HepG2 (cell line): ENCODE measurements around the gene RORC. TPM values are rescaled to one million over a fixed set of nuclear protein-coding genes. Genes with fewer than 3 reads are reported as not detected.

ENCODE experiments used
- ATAC-seq: fragments of 200-7000 bp; cut with Tn5 transposase; 3 replicates; pipeline ENCODE4 v1.9.1; 2020; ENCODE audit warnings: mild to moderate bottlenecking, moderate library complexity
- BruUV-seq: library from RNA; stranded (reverse); fragments of 400-500 nt; replicated peaks from 2 replicates; lab custom pipeline; 2021; lab: Mats Ljungman, UMichigan
- CTCF ChIA-PET: fragments of 300-600 bp; formaldehyde crosslinking; extraction: SDS; loops from one replicate; lab custom pipeline; 2021; ENCODE audit warnings: low total read pairs, inconsistent platforms, low intra/inter-chr PET ratio; lab: Yijun Ruan, JAX
- POLR2A ChIA-PET: fragments of 350-600 bp; sonication (Branson Sonifier 250); formaldehyde crosslinking; loops from one replicate; lab custom pipeline; 2020; ENCODE audit warnings: antibody characterized with exemption, inconsistent platforms; lab: Yijun Ruan, JAX
- DNase-seq: peaks from one replicate; pipeline ENCODE4 v3.0.0-alpha.2; 2015; ENCODE audit warnings: low spot score
- FAIRE-seq: peaks from 3 replicates; lab custom pipeline; 2011; peaks lifted over from hg19 to GRCh38; lab: Jason Lieb, UNC
- H2AFZ ChIP-seq: one replicate; pipeline ENCODE4 v1.6.1; 2011; ENCODE audit warnings: low read length, inconsistent platforms
- H3K27ac ChIP-seq: fragments of 300-600 bp; 3 replicates; pipeline ENCODE4 v1.8.0; 2011; ENCODE audit warnings: mixed run types, mild to moderate bottlenecking, mixed read lengths, low read length, inconsistent platforms; ENCODE audit not compliant: insufficient read depth; ENCODE audit errors: extremely low read length
- H3K27me3 ChIP-seq, 2 experiments: fragments of 200-600 bp in 1 of 2; 2 replicates in 1 of 2; 3 replicates in 1 of 2; pipeline versions ENCODE4 v1.6.0 to v1.8.0; 2011; ENCODE audit warnings: low read length in 2 of 2, mild to moderate bottlenecking in 2 of 2, moderate library complexity in 2 of 2, inconsistent platforms in 1 of 2; ENCODE audit not compliant: insufficient read depth in 2 of 2, control insufficient read depth in 1 of 2
- H3K36me3 ChIP-seq, 2 experiments: fragments of 200-600 bp in 1 of 2; replicated peaks in 1 of 2; 2 replicates in 1 of 2; 3 replicates in 1 of 2; pipeline versions ENCODE4 v1.5.1 to v1.8.0; 2011; ENCODE audit warnings: low read length in 2 of 2, inconsistent platforms in 1 of 2; ENCODE audit not compliant: insufficient read depth in 2 of 2, control insufficient read depth in 1 of 2
- H3K4me1 ChIP-seq: 2 replicates; pipeline ENCODE4 v1.5.1; 2012; ENCODE audit warnings: low read length, inconsistent platforms; ENCODE audit not compliant: insufficient read depth
- H3K4me2 ChIP-seq: 2 replicates; pipeline ENCODE4 v1.6.0; 2011; ENCODE audit warnings: low read depth, low read length, inconsistent platforms
- H3K4me3 ChIP-seq, 3 experiments: fragments of 200-600 bp in 1 of 3; sonication (generic), shearing (Covaris generic) in 1 of 3; replicated peaks in 1 of 3; 2 replicates each; pipeline ENCODE4 v1.5.1; 2011 to 2016; ENCODE audit warnings: low read length in 3 of 3, inconsistent platforms in 2 of 3, low read depth in 2 of 3, mild to moderate bottlenecking in 2 of 3, control low read depth in 1 of 3, mixed read lengths in 1 of 3; ENCODE audit not compliant: insufficient read depth in 1 of 3
- H3K79me2 ChIP-seq: one replicate; pipeline ENCODE4 v1.6.1; 2011; ENCODE audit warnings: low read length, inconsistent platforms; ENCODE audit not compliant: insufficient read depth
- H3K9ac ChIP-seq: 2 replicates; pipeline ENCODE4 v1.6.0; 2011; ENCODE audit warnings: mild to moderate bottlenecking, low read depth, low read length, inconsistent platforms; ENCODE audit not compliant: insufficient read depth
- H3K9me3 ChIP-seq: 2 replicates; pipeline ENCODE4 v1.5.1; 2012; ENCODE audit warnings: mild to moderate bottlenecking, low read length
- H4K20me1 ChIP-seq: 2 replicates; pipeline ENCODE4 v1.6.0; 2011; ENCODE audit warnings: inconsistent platforms, mild to moderate bottlenecking, low read length, moderate library complexity; ENCODE audit not compliant: insufficient read depth
- CENPT ChIP-seq: sonication (generic); formaldehyde crosslinking; IDR thresholded peaks from 2 replicates; pipeline ENCODE4 v1.8.0; 2022; ENCODE audit warnings: low read depth, mild to moderate bottlenecking, moderate library complexity, missing genetic modification reagents
- CENPX ChIP-seq: sonication (generic); formaldehyde crosslinking; IDR thresholded peaks from 2 replicates; pipeline ENCODE4 v1.9.0; 2021; ENCODE audit warnings: mild to moderate bottlenecking, missing genetic modification reagents, moderate library complexity
- GPBP1L1 ChIP-seq: sonication (generic); formaldehyde crosslinking; IDR thresholded peaks from 2 replicates; pipeline ENCODE4 v1.5.0; 2020; ENCODE audit warnings: mild to moderate bottlenecking, missing genetic modification reagents
- PHF21A ChIP-seq: sonication (generic); formaldehyde crosslinking; IDR thresholded peaks from 2 replicates; pipeline ENCODE4 v1.5.0; 2020; ENCODE audit warnings: mild to moderate bottlenecking, missing genetic modification reagents
- SMAD9 ChIP-seq: sonication (generic); formaldehyde crosslinking; IDR thresholded peaks from 2 replicates; pipeline ENCODE4 v1.5.1; 2020; ENCODE audit warnings: mild to moderate bottlenecking, missing genetic modification reagents
- ZNF282 ChIP-seq: fragments of 450-650 bp; IDR thresholded peaks from 2 replicates; pipeline ENCODE4 v1.6.1; 2018; ENCODE audit not compliant: partially characterized antibody
- ZNF337 ChIP-seq: sonication (generic); formaldehyde crosslinking; IDR thresholded peaks from 2 replicates; pipeline ENCODE4 v1.5.1; 2020; ENCODE audit warnings: missing genetic modification reagents, low read depth, mild to moderate bottlenecking, borderline replicate concordance
- ZNF761 ChIP-seq: sonication (generic); formaldehyde crosslinking; conservative IDR thresholded peaks from 2 replicates; pipeline ENCODE4 v1.4.0; 2020; ENCODE audit warnings: mild to moderate bottlenecking, missing genetic modification reagents
- ZNF777 ChIP-seq: sonication (generic); formaldehyde crosslinking; IDR thresholded peaks from 2 replicates; pipeline ENCODE4 v1.4.0; 2020; ENCODE audit warnings: missing genetic modification reagents
- WGBS: methylation state at CpG from one replicate; pipeline ENCODE4 v1.1.6; 2017; ENCODE audit warnings: low lambda C conversion rate; 5-methylcytosine and 5-hydroxymethylcytosine counted together
- in situ Hi-C: cut with HindIII; loops from 2 replicates; pipeline ENCODE4 v1.10.0; 2017; ENCODE audit warnings: low pct_unique_long_range_greater_than_20kb; ENCODE audit not compliant: extremely low pct_ligation_motif_present
- intact Hi-C: fragments of 100-400 bp; cut with micrococcal nuclease; formaldehyde crosslinking; loops from one replicate; pipeline ENCODE4 v1.10.0; 2022; ENCODE audit not compliant: unreplicated experiment
- polyA plus RNA-seq, 8 experiments: library from polyadenylated mRNA; depleted of rRNA in 3 of 8; stranded (reverse) in 7 of 8; unstranded in 1 of 8; fragments of >200 nt; fragmentation: Illumina TruSeq in 4 of 8; extraction: Trizol in 4 of 8; gene quantifications; 2 replicates each; pipeline versions ENCODE4 v1.2.1 to v1.2.3, GENCODE V29; 2011 to 2016; ENCODE audit warnings: low read depth in 4 of 8, missing spikeins in 1 of 8, mixed read lengths in 1 of 8; ENCODE audit not compliant: insufficient read depth in 1 of 8
- total RNA-seq, 5 experiments: library from RNA; depleted of rRNA; stranded (reverse); fragments of >200 nt; fragmentation: Illumina TruSeq; extraction: Trizol; gene quantifications; 2 replicates each; pipeline ENCODE4 v1.2.3, GENCODE V29; 2016; ENCODE audit warnings: low read depth in 1 of 5
- TF ChIP-seq, protein P1 (sequence below): sonication (generic); formaldehyde crosslinking; IDR thresholded peaks from 2 replicates; pipeline ENCODE4 v1.8.0; 2023; ENCODE audit warnings: mild to moderate bottlenecking, missing genetic modification reagents
- TF ChIP-seq, protein P2 (sequence below): fragments of 450-650 bp; IDR thresholded peaks from 2 replicates; pipeline ENCODE4 v1.6.1; 2017; ENCODE audit warnings: mild to moderate bottlenecking
- TF ChIP-seq, protein P3 (sequence below): sonication (generic); formaldehyde crosslinking; IDR thresholded peaks from 2 replicates; pipeline ENCODE4 v1.8.0; 2022; ENCODE audit warnings: mild to moderate bottlenecking, missing genetic modification reagents

The RORC gene
- total and polyA plus RNA-seq, 2 of the 13 experiments (the other 11 are each of a cell fraction or from before 2014, with no cell fraction given), result 2.5 to 6.5 TPM

DNA sequence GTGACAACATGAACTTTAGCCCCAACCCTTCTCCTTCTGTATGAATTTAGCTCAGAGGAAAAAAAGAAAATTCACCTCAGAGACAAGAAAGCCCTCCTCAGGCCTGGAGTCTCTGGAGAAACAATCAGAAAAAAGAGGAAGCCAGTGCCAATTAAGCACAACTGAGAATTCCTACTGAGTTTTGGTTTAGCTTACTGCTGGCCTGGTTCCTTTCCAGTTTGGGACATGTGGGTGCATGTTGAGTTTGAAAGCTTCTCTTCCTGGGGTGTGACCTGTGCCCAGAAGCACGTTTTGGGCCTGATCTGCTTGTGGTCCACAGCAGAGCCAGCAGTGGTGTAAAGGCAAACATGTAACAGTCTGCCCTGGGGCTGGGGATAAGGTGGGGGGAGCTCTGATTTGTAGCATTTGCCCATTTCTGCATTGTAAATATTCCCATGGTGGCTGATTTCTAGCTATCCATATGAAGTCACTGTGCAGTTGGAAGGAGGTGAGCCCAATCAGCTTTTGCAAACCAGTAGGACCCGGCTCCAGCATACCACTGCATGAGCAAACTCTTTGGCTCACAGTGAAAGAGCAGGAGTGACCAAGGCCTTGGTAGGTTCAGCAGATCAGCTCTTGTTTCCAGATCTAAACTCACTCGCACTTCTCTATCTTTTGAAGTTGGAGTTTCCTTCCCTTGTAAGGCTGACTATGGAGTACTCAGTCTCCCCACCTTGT, 26.6 kb upstream of the RORC start:
- WGBS, result 20% methylated on average over 2 of the region's 3 CpGs
- BruUV-seq, result no TSS peak
- FAIRE-seq, result no peak

DNA sequence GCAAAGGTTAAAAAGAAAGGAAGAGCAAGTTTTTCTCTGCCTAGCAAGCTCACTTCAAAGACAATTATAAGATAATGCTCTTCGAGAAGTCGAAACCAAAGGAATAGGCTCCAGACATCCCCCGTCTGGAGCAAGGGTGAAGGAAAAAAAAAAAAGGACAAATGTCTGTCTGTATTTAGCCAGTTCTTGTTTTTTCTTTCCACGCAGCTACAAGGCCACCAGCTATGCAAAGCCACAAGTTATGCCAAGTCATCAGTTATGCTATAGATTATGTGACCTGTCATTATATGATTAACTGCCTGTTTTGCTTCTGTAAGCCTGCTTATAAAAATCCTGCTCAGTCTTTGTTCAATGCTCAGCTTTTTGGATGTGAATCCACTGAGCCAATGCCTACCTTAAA, 24.3 kb upstream of the RORC start:
- intact Hi-C loops (no loop called here), in situ Hi-C loops (no loop called here)
- H3K9me3 ChIP-seq, result no peaks in the 10 kb centered on the region
- POLR2A ChIA-PET, result no interaction called here
- H2AFZ ChIP-seq, result no peak overlapping the region
- H3K27ac ChIP-seq, result no peak overlapping the region
- CTCF ChIA-PET, result no interaction called here
- H3K4me1 ChIP-seq, result no peaks in the 10 kb centered on the region
- H3K9ac ChIP-seq, result no peak overlapping the region
- DNase-seq, result no peak
- no peak for FAIRE-seq
- H3K27me3 ChIP-seq, result peaks cover 7 to 23% of the 10 kb centered on the region in 2 experiments; a peak in 3 of 5 replicates
- no peak for ATAC-seq
- no peaks in the 10 kb centered on the region for H3K36me3 ChIP-seq
- no TSS peak for BruUV-seq
- no peaks in the 10 kb centered on the region for H4K20me1 ChIP-seq
- 29% methylated on average over 4 of the region's 4 CpGs for whole genome bisulfite sequencing
- no peaks in the 10 kb centered on the region for H3K79me2 ChIP-seq
- no peak overlapping the region for H3K4me3 ChIP-seq
- no peak overlapping the region for H3K4me2 ChIP-seq
- TF ChIP-seq ZNF282, result no peak
- TF ChIP-seq CENPT (CRISPR knock-in tag), result no peak
- no peak for TF ChIP-seq GPBP1L1
- TF ChIP-seq, protein P1, sequence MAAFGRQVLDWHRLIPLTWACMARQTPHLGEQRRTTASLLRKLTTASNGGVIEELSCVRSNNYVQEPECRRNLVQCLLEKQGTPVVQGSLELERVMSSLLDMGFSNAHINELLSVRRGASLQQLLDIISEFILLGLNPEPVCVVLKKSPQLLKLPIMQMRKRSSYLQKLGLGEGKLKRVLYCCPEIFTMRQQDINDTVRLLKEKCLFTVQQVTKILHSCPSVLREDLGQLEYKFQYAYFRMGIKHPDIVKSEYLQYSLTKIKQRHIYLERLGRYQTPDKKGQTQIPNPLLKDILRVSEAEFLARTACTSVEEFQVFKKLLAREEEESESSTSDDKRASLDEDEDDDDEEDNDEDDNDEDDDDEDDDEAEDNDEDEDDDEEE (CRISPR knock-in tag), result no peak
- no peak for TF ChIP-seq PHF21A
- TF ChIP-seq ZNF777, result no peak
- TF ChIP-seq, protein P2, sequence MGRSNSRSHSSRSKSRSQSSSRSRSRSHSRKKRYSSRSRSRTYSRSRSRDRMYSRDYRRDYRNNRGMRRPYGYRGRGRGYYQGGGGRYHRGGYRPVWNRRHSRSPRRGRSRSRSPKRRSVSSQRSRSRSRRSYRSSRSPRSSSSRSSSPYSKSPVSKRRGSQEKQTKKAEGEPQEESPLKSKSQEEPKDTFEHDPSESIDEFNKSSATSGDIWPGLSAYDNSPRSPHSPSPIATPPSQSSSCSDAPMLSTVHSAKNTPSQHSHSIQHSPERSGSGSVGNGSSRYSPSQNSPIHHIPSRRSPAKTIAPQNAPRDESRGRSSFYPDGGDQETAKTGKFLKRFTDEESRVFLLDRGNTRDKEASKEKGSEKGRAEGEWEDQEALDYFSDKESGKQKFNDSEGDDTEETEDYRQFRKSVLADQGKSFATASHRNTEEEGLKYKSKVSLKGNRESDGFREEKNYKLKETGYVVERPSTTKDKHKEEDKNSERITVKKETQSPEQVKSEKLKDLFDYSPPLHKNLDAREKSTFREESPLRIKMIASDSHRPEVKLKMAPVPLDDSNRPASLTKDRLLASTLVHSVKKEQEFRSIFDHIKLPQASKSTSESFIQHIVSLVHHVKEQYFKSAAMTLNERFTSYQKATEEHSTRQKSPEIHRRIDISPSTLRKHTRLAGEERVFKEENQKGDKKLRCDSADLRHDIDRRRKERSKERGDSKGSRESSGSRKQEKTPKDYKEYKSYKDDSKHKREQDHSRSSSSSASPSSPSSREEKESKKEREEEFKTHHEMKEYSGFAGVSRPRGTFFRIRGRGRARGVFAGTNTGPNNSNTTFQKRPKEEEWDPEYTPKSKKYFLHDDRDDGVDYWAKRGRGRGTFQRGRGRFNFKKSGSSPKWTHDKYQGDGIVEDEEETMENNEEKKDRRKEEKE, result no peak

More for the DNA sequence above, 26.6 kb upstream of the RORC start:
- Histone ChIP-seq H4K20me1 (no peaks in the 10 kb centered on the region), H3K36me3 (no peaks in the 10 kb centered on the region)
- POLR2A ChIA-PET, result interaction anchor here (1.3 kb wide), 1 partner anchor 26 kb away, joined by 3 read pairs; no protein-coding TSS in a partner anchor
- in situ Hi-C loops, result no loop called here
- TF ChIP-seq ZNF337 (CRISPR knock-in tag) (no peak), ZNF761 (CRISPR knock-in tag) (no peak), CENPX (no peak), SMAD9 (no peak)
- TF ChIP-seq, protein P3, sequence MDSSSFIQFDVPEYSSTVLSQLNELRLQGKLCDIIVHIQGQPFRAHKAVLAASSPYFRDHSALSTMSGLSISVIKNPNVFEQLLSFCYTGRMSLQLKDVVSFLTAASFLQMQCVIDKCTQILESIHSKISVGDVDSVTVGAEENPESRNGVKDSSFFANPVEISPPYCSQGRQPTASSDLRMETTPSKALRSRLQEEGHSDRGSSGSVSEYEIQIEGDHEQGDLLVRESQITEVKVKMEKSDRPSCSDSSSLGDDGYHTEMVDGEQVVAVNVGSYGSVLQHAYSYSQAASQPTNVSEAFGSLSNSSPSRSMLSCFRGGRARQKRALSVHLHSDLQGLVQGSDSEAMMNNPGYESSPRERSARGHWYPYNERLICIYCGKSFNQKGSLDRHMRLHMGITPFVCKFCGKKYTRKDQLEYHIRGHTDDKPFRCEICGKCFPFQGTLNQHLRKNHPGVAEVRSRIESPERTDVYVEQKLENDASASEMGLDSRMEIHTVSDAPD (CRISPR knock-in tag), result no peak
- TF ChIP-seq, all 625 proteins: peak for 0
- ATAC-seq, result peak; percentile 42; the same call in 1 of the 3 replicates
- H3K9me3 ChIP-seq, result no peaks in the 10 kb centered on the region
- H3K4me1 ChIP-seq, result no peaks in the 10 kb centered on the region
- H3K9ac ChIP-seq, result no peak overlapping the region
- DNase-seq, result no peak
- H3K27me3 ChIP-seq, result peaks cover 5% of the 10 kb centered on the region in 2 experiments; a peak in 3 of 5 replicates
- H3K79me2 ChIP-seq, result no peaks in the 10 kb centered on the region
- no peak overlapping the region for H3K4me3 ChIP-seq
- H3K4me2 ChIP-seq, result no peak overlapping the region
- intact Hi-C loops, result no loop called here
- CTCF ChIA-PET, result no interaction called here
- no peak overlapping the region for H2AFZ ChIP-seq
- H3K27ac ChIP-seq, result no peak overlapping the region
